SK-N-SH (cell line): Measurements from ENCODE around the gene SBF2. TPM values are rescaled to one million over a fixed set of nuclear protein-coding genes. Genes with fewer than 3 reads are reported as not detected.

ENCODE experiments used
- CTCF ChIA-PET: fragments of 300-600, 350-600 bp; formaldehyde crosslinking; extraction: SDS; loops from one replicate; lab custom pipeline; 2021; lab: Yijun Ruan, JAX
- POLR2A ChIA-PET: fragments of 350-600 bp; sonication (Branson Sonifier 250); formaldehyde crosslinking; extraction: SDS; loops from one replicate; lab custom pipeline; 2020; ENCODE audit warnings: antibody characterized with exemption, inconsistent platforms; lab: Yijun Ruan, JAX
- DNase-seq: peaks from one replicate; pipeline ENCODE4 v3.0.0; 2012
- H2AFZ ChIP-seq: fragments of 200-600 bp; sonication (generic); 2 replicates; pipeline ENCODE4 v1.8.1; 2016; ENCODE audit warnings: antibody characterized with exemption, mild to moderate bottlenecking, low read depth
- H3F3A ChIP-seq: fragments of 200-600 bp; sonication (generic); replicated peaks from 2 replicates; pipeline ENCODE3; 2016; ENCODE audit warnings: antibody characterized with exemption, mild to moderate bottlenecking; ENCODE audit not compliant: insufficient read depth
- H3K27ac ChIP-seq, 2 experiments: fragments of 200-500 bp in 1 of 2; fragments of 200-600 bp in 1 of 2; sonication (Bioruptor generic) in 1 of 2; sonication (generic), shearing (Covaris generic) in 1 of 2; 2 replicates each; pipeline versions ENCODE4 v1.5.1 to v1.6.1; 2014 to 2016; ENCODE audit warnings: low read depth in 2 of 2, inconsistent platforms in 1 of 2, low read length in 1 of 2, mild to moderate bottlenecking in 1 of 2, mixed read lengths in 1 of 2
- H3K27me3 ChIP-seq: fragments of 200-600 bp; sonication (generic), shearing (Covaris generic); 2 replicates; pipeline ENCODE4 v1.6.1; 2016; ENCODE audit warnings: mixed run types; ENCODE audit not compliant: insufficient read depth
- H3K36me3 ChIP-seq, 2 experiments: fragments of 200-500 bp in 1 of 2; fragments of 200-600 bp in 1 of 2; sonication (Bioruptor generic) in 1 of 2; sonication (generic) in 1 of 2; replicated peaks in 1 of 2; 2 replicates each; pipeline versions ENCODE3 to v1.5.1; 2014 to 2016; ENCODE audit warnings: low read length in 1 of 2, mild to moderate bottlenecking in 1 of 2; ENCODE audit not compliant: insufficient read depth in 2 of 2, control insufficient read depth in 1 of 2
- H3K4me1 ChIP-seq, 2 experiments: fragments of 200-500 bp in 1 of 2; fragments of 200-600 bp in 1 of 2; sonication (Bioruptor generic) in 1 of 2; sonication (generic), shearing (Covaris generic) in 1 of 2; 2 replicates each; pipeline versions ENCODE4 v1.5.1 to v1.6.1; 2014 to 2016; ENCODE audit warnings: low read depth in 1 of 2, low read length in 1 of 2, mixed run types in 1 of 2; ENCODE audit not compliant: insufficient read depth in 2 of 2, control insufficient read depth in 1 of 2
- H3K4me2 ChIP-seq: fragments of 200-600 bp; sonication (generic), shearing (Covaris generic); 2 replicates; pipeline ENCODE4 v1.6.1; 2017; ENCODE audit warnings: mixed run types
- H3K4me3 ChIP-seq, 2 experiments: fragments of 200-500 bp in 1 of 2; fragments of 200-600 bp in 1 of 2; sonication (Bioruptor generic) in 1 of 2; sonication (generic), shearing (Covaris generic) in 1 of 2; 2 replicates each; pipeline versions ENCODE4 v1.5.1 to v1.8.1; 2014 to 2016; ENCODE audit warnings: low read depth in 2 of 2, inconsistent platforms in 1 of 2, low read length in 1 of 2, mild to moderate bottlenecking in 1 of 2, mixed read lengths in 1 of 2, moderate library complexity in 1 of 2
- H3K79me2 ChIP-seq: fragments of 200-600 bp; sonication (generic); 2 replicates; pipeline ENCODE4 v1.8.1; 2017; ENCODE audit warnings: mild to moderate bottlenecking; ENCODE audit not compliant: insufficient read depth
- H3K9ac ChIP-seq: fragments of 200-600 bp; sonication (generic); 2 replicates; pipeline ENCODE4 v1.6.1; 2017; ENCODE audit warnings: mixed run types
- H3K9me2 ChIP-seq: fragments of 200-600 bp; sonication (generic); 2 replicates; pipeline ENCODE4 v1.6.1; 2017; ENCODE audit warnings: mixed run types
- H3K9me3 ChIP-seq: fragments of 200-600 bp; sonication (generic); 2 replicates; pipeline ENCODE4 v1.6.1; 2017; ENCODE audit warnings: mixed run types, mild to moderate bottlenecking, moderate library complexity
- H4K20me1 ChIP-seq: fragments of 200-600 bp; sonication (generic); 2 replicates; pipeline ENCODE4 v1.6.1; 2017; ENCODE audit warnings: mild to moderate bottlenecking, mixed run types; ENCODE audit not compliant: insufficient read depth
- CHD2 ChIP-seq: fragments of 150-350 bp; IDR thresholded peaks from 2 replicates; pipeline ENCODE4 v1.6.1; 2018; ENCODE audit warnings: low read length; ENCODE audit not compliant: partially characterized antibody
- EP300 ChIP-seq, 2 experiments: IDR thresholded peaks; 2 replicates each; pipeline versions ENCODE4 v1.4.0 to v1.6.1; 2012; ENCODE audit warnings: borderline replicate concordance in 1 of 2, low read depth in 1 of 2, low read length in 1 of 2
- FOSL2 ChIP-seq: IDR thresholded peaks from 2 replicates; pipeline ENCODE4 v1.4.0; 2012; ENCODE audit warnings: low read depth, mild to moderate bottlenecking, moderate library complexity, borderline replicate concordance
- GABPA ChIP-seq: IDR thresholded peaks from 2 replicates; pipeline ENCODE4 v1.4.0; 2012; ENCODE audit warnings: low read depth, mild to moderate bottlenecking
- GATA2 ChIP-seq: sonication (generic); formaldehyde crosslinking; IDR thresholded peaks from 2 replicates; pipeline ENCODE4 v1.5.0; 2020; ENCODE audit warnings: mild to moderate bottlenecking, missing genetic modification reagents
- JUND ChIP-seq: IDR thresholded peaks from 2 replicates; pipeline ENCODE4 v1.4.0; 2012
- NRF1 ChIP-seq: IDR thresholded peaks from 2 replicates; pipeline ENCODE4 v1.6.1; 2012; ENCODE audit warnings: low read depth, mild to moderate bottlenecking, low read length
- POLR2AphosphoS5 ChIP-seq: IDR thresholded peaks from 2 replicates; pipeline ENCODE4 v1.6.1; 2012; ENCODE audit warnings: low read depth, low read length
- RAD21 ChIP-seq: IDR thresholded peaks from 2 replicates; pipeline ENCODE4 v1.6.1; 2012; ENCODE audit warnings: mild to moderate bottlenecking, low read length
- RCOR1 ChIP-seq: fragments of 150-350 bp; IDR thresholded peaks from 2 replicates; pipeline ENCODE4 v1.6.1; 2017; ENCODE audit warnings: antibody characterized with exemption, low read length
- SIN3A ChIP-seq: IDR thresholded peaks from 2 replicates; pipeline ENCODE4 v1.6.1; 2012; ENCODE audit warnings: low read depth, mild to moderate bottlenecking, low read length, moderate library complexity, borderline replicate concordance
- TAF1 ChIP-seq: IDR thresholded peaks from 2 replicates; pipeline ENCODE4 v1.6.1; 2012; ENCODE audit warnings: low read depth, mild to moderate bottlenecking, low read length, moderate library complexity, borderline replicate concordance
- TCF12 ChIP-seq: IDR thresholded peaks from 2 replicates; pipeline ENCODE4 v1.4.0; 2012
- TEAD4 ChIP-seq: IDR thresholded peaks from 2 replicates; pipeline ENCODE4 v1.4.0; 2012; ENCODE audit warnings: mild to moderate bottlenecking, borderline replicate concordance; ENCODE audit not compliant: insufficient read depth
- YY1 ChIP-seq: IDR thresholded peaks from 2 replicates; pipeline ENCODE4 v1.4.0; 2012; ENCODE audit warnings: low read depth, mild to moderate bottlenecking
- WGBS: methylation state at CpG from one replicate; pipeline ENCODE4 v1.1.6; 2017; ENCODE audit warnings: low lambda C conversion rate; 5-methylcytosine and 5-hydroxymethylcytosine counted together
- polyA plus RNA-seq, 3 experiments: library from polyadenylated mRNA; depleted of rRNA; stranded (reverse); fragments of >200 nt; gene quantifications; 2 replicates each; pipeline ENCODE4 v1.2.3, GENCODE V29; 2012
- TF ChIP-seq, protein P1 (sequence below): IDR thresholded peaks from 2 replicates; pipeline ENCODE4 v1.4.0; 2012; ENCODE audit warnings: low read depth
- TF ChIP-seq, protein P2 (sequence below): fragments of 150-350 bp; IDR thresholded peaks from 2 replicates; pipeline ENCODE4 v1.6.1; 2016; ENCODE audit warnings: mild to moderate bottlenecking, low read depth, low read length
- TF ChIP-seq, protein P3 (sequence below): IDR thresholded peaks from 2 replicates; pipeline ENCODE4 v1.4.0; 2012; ENCODE audit warnings: low read depth, borderline replicate concordance
- TF ChIP-seq, protein P4 (sequence below): fragments of 200-600 bp; sonication (generic); IDR thresholded peaks from 2 replicates; pipeline ENCODE4 v1.6.1; 2017; ENCODE audit warnings: antibody characterized with exemption, mild to moderate bottlenecking, moderate library complexity
- TF ChIP-seq, protein P5 (sequence below): IDR thresholded peaks from 2 replicates; pipeline ENCODE4 v1.6.1; 2012; ENCODE audit warnings: mild to moderate bottlenecking, low read depth, low read length, moderate library complexity

Gene SBF2
- polyA plus RNA-seq, 1 of the 3 experiments (the other 2 are of a cell fraction) = 23.0 TPM

DNA sequence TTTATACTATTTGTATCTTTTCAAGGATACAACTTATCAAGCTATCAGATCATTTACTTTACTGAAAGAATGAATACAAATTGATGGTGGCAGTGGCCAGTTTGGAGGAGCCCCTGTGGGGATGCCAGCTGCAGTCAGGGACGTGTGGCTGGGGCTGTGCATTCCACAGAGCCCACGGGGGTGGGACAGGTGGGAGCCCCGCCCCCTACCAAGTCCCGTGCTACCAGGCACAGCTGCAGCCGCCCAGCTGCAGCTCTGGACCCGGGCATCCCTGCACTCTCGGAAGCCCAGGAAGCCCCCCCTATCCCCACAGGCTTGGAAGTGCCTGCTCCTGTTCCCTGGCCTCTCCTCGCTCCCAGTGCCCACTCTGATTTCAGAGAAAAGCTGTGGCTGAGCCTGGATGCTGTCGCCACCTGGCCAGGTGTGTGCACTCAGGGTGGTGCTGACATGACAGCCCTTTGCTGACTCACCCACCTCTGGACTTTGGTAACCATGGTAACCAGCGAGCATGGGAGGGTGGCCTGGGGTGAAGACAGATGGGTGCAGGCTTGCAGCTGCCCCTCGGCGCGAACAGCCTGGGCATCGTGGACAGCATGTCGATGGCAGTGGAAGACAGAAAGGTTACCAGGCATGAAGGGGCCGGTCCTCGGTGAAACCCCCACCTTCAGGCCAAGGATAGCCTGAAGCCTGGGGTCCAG lies 138.1 kb downstream of the SBF2 start:
- H2AFZ ChIP-seq = no peak overlapping the region
- no peaks in the 10 kb centered on the region; the same call in 1 of the 2 replicates for H3K9me2 ChIP-seq
- TF ChIP-seq, protein P1, sequence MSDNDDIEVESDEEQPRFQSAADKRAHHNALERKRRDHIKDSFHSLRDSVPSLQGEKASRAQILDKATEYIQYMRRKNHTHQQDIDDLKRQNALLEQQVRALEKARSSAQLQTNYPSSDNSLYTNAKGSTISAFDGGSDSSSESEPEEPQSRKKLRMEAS = no peak
- TF ChIP-seq, protein P2, sequence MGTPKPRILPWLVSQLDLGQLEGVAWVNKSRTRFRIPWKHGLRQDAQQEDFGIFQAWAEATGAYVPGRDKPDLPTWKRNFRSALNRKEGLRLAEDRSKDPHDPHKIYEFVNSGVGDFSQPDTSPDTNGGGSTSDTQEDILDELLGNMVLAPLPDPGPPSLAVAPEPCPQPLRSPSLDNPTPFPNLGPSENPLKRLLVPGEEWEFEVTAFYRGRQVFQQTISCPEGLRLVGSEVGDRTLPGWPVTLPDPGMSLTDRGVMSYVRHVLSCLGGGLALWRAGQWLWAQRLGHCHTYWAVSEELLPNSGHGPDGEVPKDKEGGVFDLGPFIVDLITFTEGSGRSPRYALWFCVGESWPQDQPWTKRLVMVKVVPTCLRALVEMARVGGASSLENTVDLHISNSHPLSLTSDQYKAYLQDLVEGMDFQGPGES = no peak
- TF ChIP-seq GATA2 (CRISPR knock-in tag) (no peak), RAD21 (no peak), EP300 (IDR thresholded peaks at IDR 0.05; ENCODE audit: borderline replicate concordance in 1 of 2, low read depth in 1 of 2, low read length in 1 of 2) (no peak), TCF12 (no peak), TAF1 (no peak), YY1 (no peak)
- TF ChIP-seq, protein P3, sequence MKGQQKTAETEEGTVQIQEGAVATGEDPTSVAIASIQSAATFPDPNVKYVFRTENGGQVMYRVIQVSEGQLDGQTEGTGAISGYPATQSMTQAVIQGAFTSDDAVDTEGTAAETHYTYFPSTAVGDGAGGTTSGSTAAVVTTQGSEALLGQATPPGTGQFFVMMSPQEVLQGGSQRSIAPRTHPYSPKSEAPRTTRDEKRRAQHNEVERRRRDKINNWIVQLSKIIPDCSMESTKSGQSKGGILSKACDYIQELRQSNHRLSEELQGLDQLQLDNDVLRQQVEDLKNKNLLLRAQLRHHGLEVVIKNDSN = no peak
- TF ChIP-seq, protein P4, sequence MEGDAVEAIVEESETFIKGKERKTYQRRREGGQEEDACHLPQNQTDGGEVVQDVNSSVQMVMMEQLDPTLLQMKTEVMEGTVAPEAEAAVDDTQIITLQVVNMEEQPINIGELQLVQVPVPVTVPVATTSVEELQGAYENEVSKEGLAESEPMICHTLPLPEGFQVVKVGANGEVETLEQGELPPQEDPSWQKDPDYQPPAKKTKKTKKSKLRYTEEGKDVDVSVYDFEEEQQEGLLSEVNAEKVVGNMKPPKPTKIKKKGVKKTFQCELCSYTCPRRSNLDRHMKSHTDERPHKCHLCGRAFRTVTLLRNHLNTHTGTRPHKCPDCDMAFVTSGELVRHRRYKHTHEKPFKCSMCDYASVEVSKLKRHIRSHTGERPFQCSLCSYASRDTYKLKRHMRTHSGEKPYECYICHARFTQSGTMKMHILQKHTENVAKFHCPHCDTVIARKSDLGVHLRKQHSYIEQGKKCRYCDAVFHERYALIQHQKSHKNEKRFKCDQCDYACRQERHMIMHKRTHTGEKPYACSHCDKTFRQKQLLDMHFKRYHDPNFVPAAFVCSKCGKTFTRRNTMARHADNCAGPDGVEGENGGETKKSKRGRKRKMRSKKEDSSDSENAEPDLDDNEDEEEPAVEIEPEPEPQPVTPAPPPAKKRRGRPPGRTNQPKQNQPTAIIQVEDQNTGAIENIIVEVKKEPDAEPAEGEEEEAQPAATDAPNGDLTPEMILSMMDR = no peak
- no peak overlapping the region for H3K4me3 ChIP-seq
- peaks cover 58% of the 10 kb centered on the region; the same call in 1 of the 2 replicates for H3K79me2 ChIP-seq
- POLR2A ChIA-PET = no interaction called here
- DNase-seq = no peak
- no peak overlapping the region for H3K9ac ChIP-seq
- H3K4me2 ChIP-seq = no peak overlapping the region
- H3K9me3 ChIP-seq = peaks cover 15% of the 10 kb centered on the region
- H3K27me3 ChIP-seq = no peaks in the 10 kb centered on the region
- 88% methylated on average over 15 of the region's 17 CpGs for WGBS
- H3K36me3 ChIP-seq = no peaks in the 10 kb centered on the region
- H3K4me1 ChIP-seq = no peaks in the 10 kb centered on the region; a peak in 1 of 4 replicates
- H3K27ac ChIP-seq = no peak overlapping the region
- H3F3A ChIP-seq = peaks cover 11% of the 10 kb centered on the region
- CTCF ChIA-PET = no interaction called here
- no peaks in the 10 kb centered on the region; the same call in 1 of the 2 replicates for H4K20me1 ChIP-seq

DNA sequence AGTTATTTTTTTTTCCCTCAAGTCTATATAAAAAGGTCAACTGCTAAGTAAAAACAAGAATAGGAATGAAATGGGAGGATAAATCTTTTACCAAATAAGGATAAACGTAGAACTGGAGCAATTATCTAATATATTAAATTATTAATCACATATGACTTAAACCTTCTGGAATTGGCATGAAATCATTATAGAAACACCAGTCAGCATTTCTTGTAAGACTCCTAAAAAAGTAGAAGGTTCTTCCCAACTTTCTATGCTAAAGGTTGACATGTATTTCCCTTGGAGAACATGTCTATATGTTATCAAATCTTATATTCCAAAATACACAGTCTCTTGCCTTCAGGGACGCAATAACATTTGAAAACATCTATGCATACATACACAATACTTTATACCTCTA lies 143.2 kb downstream of the SBF2 start:
- Histone ChIP-seq H3K36me3 (no peaks in the 10 kb centered on the region), H2AFZ (no peak overlapping the region), H3K79me2 (peaks cover 38% of the 10 kb centered on the region), H3K4me3 (no peak overlapping the region), H3K27me3 (no peaks in the 10 kb centered on the region), H3K9ac (no peak overlapping the region), H3K9me3 (no peaks in the 10 kb centered on the region), H4K20me1 (no peaks in the 10 kb centered on the region; the same call in 1 of the 2 replicates), H3K4me1 (no peaks in the 10 kb centered on the region; a peak in 1 of 4 replicates), H3K27ac (no peak overlapping the region), H3F3A (peaks cover 4% of the 10 kb centered on the region), H3K9me2 (no peaks in the 10 kb centered on the region), H3K4me2 (no peak overlapping the region)
- CTCF ChIA-PET = no interaction called here
- POLR2A ChIA-PET = no interaction called here
- no peak for DNase-seq
- 86% methylated on average over 2 of the region's 2 CpGs for WGBS
- TF ChIP-seq FOSL2 (no peak), GATA2 (CRISPR knock-in tag) (no peak), POLR2AphosphoS5 (no peak), TEAD4 (no peak), NRF1 (no peak), RCOR1 (no peak), GABPA (no peak), JUND (no peak), CHD2 (no peak), SIN3A (no peak)
- TF ChIP-seq, protein P5, sequence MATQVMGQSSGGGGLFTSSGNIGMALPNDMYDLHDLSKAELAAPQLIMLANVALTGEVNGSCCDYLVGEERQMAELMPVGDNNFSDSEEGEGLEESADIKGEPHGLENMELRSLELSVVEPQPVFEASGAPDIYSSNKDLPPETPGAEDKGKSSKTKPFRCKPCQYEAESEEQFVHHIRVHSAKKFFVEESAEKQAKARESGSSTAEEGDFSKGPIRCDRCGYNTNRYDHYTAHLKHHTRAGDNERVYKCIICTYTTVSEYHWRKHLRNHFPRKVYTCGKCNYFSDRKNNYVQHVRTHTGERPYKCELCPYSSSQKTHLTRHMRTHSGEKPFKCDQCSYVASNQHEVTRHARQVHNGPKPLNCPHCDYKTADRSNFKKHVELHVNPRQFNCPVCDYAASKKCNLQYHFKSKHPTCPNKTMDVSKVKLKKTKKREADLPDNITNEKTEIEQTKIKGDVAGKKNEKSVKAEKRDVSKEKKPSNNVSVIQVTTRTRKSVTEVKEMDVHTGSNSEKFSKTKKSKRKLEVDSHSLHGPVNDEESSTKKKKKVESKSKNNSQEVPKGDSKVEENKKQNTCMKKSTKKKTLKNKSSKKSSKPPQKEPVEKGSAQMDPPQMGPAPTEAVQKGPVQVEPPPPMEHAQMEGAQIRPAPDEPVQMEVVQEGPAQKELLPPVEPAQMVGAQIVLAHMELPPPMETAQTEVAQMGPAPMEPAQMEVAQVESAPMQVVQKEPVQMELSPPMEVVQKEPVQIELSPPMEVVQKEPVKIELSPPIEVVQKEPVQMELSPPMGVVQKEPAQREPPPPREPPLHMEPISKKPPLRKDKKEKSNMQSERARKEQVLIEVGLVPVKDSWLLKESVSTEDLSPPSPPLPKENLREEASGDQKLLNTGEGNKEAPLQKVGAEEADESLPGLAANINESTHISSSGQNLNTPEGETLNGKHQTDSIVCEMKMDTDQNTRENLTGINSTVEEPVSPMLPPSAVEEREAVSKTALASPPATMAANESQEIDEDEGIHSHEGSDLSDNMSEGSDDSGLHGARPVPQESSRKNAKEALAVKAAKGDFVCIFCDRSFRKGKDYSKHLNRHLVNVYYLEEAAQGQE = no peak
- TF ChIP-seq, protein P1 = no peak
